ENCODE results near the gene SCT. TPM values are rescaled to one million over a fixed set of nuclear protein-coding genes. Genes with fewer than 3 reads are reported as not detected.

SCT gene
- total and polyA plus RNA-seq, 4 donors: not detected

GRCh38 chr11:598005-598680 is 28.8 kb downstream of the SCT start:
- Histone ChIP-seq H3K9me3 (ENCODE audit: control insufficient read depth in 4 of 4, low read length in 3 of 4) (no peaks in the 10 kb centered on the region), H3K4me1 (ENCODE audit: control insufficient read depth in 4 of 4, insufficient read depth in 4 of 4, low read length in 3 of 4) (peaks cover 3 to 4% (median 4%) of the 10 kb centered on the region in 4 donors), H3K4me3 (ENCODE audit: low read depth in 1 of 3, low read length in 3 of 3) (no peak overlapping the region), H3K36me3 (ENCODE audit: control insufficient read depth in 4 of 4, insufficient read depth in 3 of 4, low read depth in 1 of 4, low read length in 3 of 4) (peaks cover 22 to 74% (median 45%) of the 10 kb centered on the region in 4 donors), H3K9ac (ENCODE audit: low read depth in 1 of 2, low read length in 2 of 2) (no peak overlapping the region), H3K27ac (ENCODE audit: low read depth in 1 of 2, low read length in 2 of 2) (no peak overlapping the region), H3K27me3 (ENCODE audit: control insufficient read depth in 4 of 4, insufficient read depth in 4 of 4, low read length in 3 of 4) (no peaks in the 10 kb centered on the region)
- DNase-seq (ENCODE audit: low spot score): no peak
- TF ChIP-seq MAX (IDR thresholded peaks at IDR 0.05) (no peak), REST (IDR thresholded peaks at IDR 0.05) (no peak), HNF4A (conservative IDR thresholded peaks at IDR 0.05) (no peak), TAF1 (conservative IDR thresholded peaks at IDR 0.05) (no peak), CTCF (IDR thresholded peaks at IDR 0.05; ENCODE audit: low read depth, low read length, missing input control) (no peak)
- 96% methylated on average over 30 of the region's 30 CpGs for WGBS

GRCh38 chr11:597166-597725 is 29.7 kb downstream of the SCT start:
- TF ChIP-seq CTCF (IDR thresholded peaks at IDR 0.05; ENCODE audit: low read depth, low read length, missing input control): no peak
- no peak for TF ChIP-seq HNF4A (conservative IDR thresholded peaks at IDR 0.05)
- no peak for TF ChIP-seq NR2F2 (IDR thresholded peaks at IDR 0.05)
- no peak for TF ChIP-seq HNF4G (IDR thresholded peaks at IDR 0.05)
- no peak for TF ChIP-seq MAX (IDR thresholded peaks at IDR 0.05)
- no peak for TF ChIP-seq FOXA2 (IDR thresholded peaks at IDR 0.05)
- TF ChIP-seq RXRA (IDR thresholded peaks at IDR 0.05): no peak
- no peak for TF ChIP-seq YY1 (IDR thresholded peaks at IDR 0.05)
- no peak for TF ChIP-seq REST (IDR thresholded peaks at IDR 0.05)
- TF ChIP-seq ZBTB33 (IDR thresholded peaks at IDR 0.05): no peak
- TF ChIP-seq RAD21 (IDR thresholded peaks at IDR 0.05): no peak
- TF ChIP-seq EGR1 (IDR thresholded peaks at IDR 0.05; ENCODE audit: low read depth in 2 of 2): no peak
- TF ChIP-seq TAF1 (conservative IDR thresholded peaks at IDR 0.05): no peak
- TF ChIP-seq JUND (IDR thresholded peaks at IDR 0.05): no peak
- TF ChIP-seq GABPA (IDR thresholded peaks at IDR 0.05 in 1 of 2, conservative IDR thresholded peaks at IDR 0.05 in 1 of 2): no peak
- H3K4me3 ChIP-seq (ENCODE audit: low read depth in 1 of 3, low read length in 3 of 3): no peak overlapping the region
- H3K27me3 ChIP-seq (ENCODE audit: control insufficient read depth in 4 of 4, insufficient read depth in 4 of 4, low read length in 3 of 4): no peaks in the 10 kb centered on the region
- 93% methylated on average over 29 of the region's 29 CpGs for WGBS
- no peak overlapping the region for H3K9ac ChIP-seq (ENCODE audit: low read depth in 1 of 2, low read length in 2 of 2)
- H3K27ac ChIP-seq (ENCODE audit: low read depth in 1 of 2, low read length in 2 of 2): no peak overlapping the region
- no peak for DNase-seq (ENCODE audit: low spot score)
- H3K9me3 ChIP-seq (ENCODE audit: control insufficient read depth in 4 of 4, low read length in 3 of 4): no peaks in the 10 kb centered on the region
- H3K36me3 ChIP-seq (ENCODE audit: control insufficient read depth in 4 of 4, insufficient read depth in 3 of 4, low read depth in 1 of 4, low read length in 3 of 4): peaks cover 29 to 82% (median 53%) of the 10 kb centered on the region in 4 donors
- peaks cover 0 to 2% (median 0%) of the 10 kb centered on the region in 4 donors for H3K4me1 ChIP-seq (ENCODE audit: control insufficient read depth in 4 of 4, insufficient read depth in 4 of 4, low read length in 3 of 4)
